ENCODE results near the gene TBCK. TPM values are rescaled to one million over a fixed set of nuclear protein-coding genes. Genes with fewer than 3 reads are reported as not detected.

The TBCK gene
- total RNA-seq, 2 experiments from 2014 or later, result 19.4 to 21.6 TPM

DNA sequence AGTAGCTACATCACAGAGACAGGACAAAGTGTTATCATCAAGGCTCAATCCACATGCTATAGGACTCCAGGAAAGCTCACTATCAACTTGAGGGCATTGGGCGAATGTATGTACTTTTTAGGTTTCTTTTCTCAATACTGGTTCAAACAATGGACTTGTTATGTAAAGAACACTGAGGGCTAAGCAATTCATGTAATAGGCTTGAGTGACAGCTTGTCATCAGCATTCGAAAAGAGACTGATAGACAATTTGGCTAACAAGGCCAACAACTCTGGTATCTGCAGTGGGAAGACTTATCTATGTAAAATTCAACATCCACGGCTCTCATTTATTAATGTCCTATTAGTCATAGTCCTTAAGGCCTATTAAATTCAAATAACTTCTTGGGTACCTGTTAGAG lies 279.7 kb downstream of the TBCK start:
- peaks cover 3% of the 10 kb centered on the region for H3K9me3 Mint-ChIP-seq
- no peak overlapping the region for H3K27ac Mint-ChIP-seq
- DNase-seq, result no peak
- no peaks in the 10 kb centered on the region for H3K27me3 Mint-ChIP-seq (ENCODE audit: low read depth)
- no peaks in the 10 kb centered on the region for H3K4me1 Mint-ChIP-seq (ENCODE audit: low read depth)
- intact Hi-C loops (cut with micrococcal nuclease), result no loop called here
- no peaks in the 10 kb centered on the region for H3K36me3 Mint-ChIP-seq (ENCODE audit: low read depth)
- CTCF ChIA-PET, result no interaction called here
- H3K4me3 Mint-ChIP-seq, result no peak overlapping the region

DNA sequence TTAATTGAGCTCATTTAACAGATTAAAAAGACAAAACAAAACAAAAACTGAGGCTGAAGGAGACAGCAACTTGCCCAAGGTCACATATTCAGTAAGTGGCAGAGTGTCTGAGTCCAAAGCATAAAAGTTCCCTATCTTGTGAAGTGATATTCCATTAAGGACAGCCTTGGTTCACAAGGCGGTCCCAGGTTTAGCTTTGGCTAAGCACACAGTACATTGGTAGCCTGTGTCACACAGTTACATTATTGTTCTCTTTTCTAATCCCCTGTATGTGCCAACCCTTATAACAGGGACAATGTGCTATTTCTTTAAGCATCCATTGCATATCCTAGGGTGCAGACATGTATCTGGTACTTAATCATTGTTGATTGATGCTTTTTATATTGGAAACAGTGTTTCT lies 280.8 kb downstream of the TBCK start:
- Mint-ChIP-seq H3K4me1 (ENCODE audit: low read depth) (no peaks in the 10 kb centered on the region), H3K9me3 (peaks cover 7% of the 10 kb centered on the region)

DNA sequence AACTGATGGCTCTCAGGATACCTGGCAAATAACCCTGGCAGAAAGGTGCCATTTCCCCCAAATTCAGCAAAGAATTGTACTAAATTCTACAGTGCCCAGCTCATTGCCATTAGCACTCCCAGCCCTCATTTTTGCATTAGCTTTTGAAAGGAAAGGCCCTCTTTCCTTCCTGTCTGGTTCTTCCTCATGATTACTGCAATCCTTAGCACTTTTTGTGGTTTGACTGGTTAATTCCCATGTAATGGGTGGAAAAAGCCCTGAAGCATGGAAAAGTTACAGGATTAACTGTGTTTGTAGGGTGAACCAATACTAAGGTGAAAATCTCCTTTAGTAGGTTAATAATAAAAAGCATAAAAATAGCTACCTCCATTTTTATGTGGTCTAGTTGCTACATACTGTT lies 281.3 kb downstream of the TBCK start:
- Mint-ChIP-seq H3K4me1 (ENCODE audit: low read depth) (no peaks in the 10 kb centered on the region), H3K4me3 (no peak overlapping the region), H3K9me3 (peaks cover 8% of the 10 kb centered on the region), H3K27ac (no peak overlapping the region), H3K27me3 (ENCODE audit: low read depth) (no peaks in the 10 kb centered on the region), H3K36me3 (ENCODE audit: low read depth) (no peaks in the 10 kb centered on the region)
- intact Hi-C loops (cut with micrococcal nuclease), result no loop called here
- CTCF ChIA-PET, result no interaction called here
- no peak for DNase-seq

More for the DNA sequence above, 280.8 kb downstream of the TBCK start:
- CTCF ChIA-PET, result no interaction called here
- Mint-ChIP-seq H3K27ac (no peak overlapping the region), H3K27me3 (ENCODE audit: low read depth) (no peaks in the 10 kb centered on the region), H3K4me3 (no peak overlapping the region), H3K36me3 (ENCODE audit: low read depth) (no peaks in the 10 kb centered on the region)
- DNase-seq, result no peak
- intact Hi-C loops (cut with micrococcal nuclease), result no loop called here

DNA sequence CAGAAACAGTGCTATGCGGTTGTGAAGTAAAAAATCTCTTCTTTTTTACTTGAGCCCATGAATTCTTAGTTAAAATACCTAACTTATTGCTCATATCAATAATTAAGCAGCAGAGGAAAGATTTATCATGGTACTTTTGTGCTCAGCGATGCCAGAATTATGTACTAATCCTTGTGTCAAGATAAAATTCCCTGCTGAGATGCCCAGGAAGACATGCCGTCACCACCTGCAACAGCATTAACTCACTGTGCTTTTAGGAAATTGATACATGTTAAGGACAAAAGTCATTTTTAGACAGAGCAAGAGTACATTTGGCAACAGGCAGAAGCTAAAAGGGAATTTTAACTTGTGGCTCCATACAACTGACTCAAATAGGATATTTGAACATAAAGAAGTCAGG lies 281.8 kb downstream of the TBCK start:
- Mint-ChIP-seq H3K36me3 (ENCODE audit: low read depth) (no peaks in the 10 kb centered on the region), H3K9me3 (peaks cover 10% of the 10 kb centered on the region), H3K27me3 (ENCODE audit: low read depth) (no peaks in the 10 kb centered on the region), H3K4me3 (no peak overlapping the region), H3K4me1 (ENCODE audit: low read depth) (no peaks in the 10 kb centered on the region), H3K27ac (no peak overlapping the region)
- CTCF ChIA-PET, result no interaction called here
- intact Hi-C loops (cut with micrococcal nuclease), result no loop called here
- DNase-seq, result no peak

DNA sequence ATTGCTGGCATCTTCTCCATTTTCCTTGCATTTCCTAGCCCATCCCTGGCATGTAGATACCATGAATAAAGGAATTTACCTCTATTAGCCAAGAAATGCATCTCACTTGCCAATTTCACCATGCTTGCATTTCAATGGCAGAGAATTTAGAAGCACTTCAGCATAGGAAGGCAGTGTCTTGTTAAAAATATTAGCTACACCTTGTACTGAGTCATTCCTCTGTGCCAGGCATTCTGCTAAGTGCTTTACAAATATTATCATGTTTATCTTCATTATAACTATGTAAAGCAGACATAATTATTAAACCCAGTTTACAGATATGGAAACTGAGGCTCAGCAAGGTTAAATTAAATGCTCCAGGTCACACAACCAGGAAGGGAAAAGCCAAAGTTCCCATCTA lies 282.5 kb downstream of the TBCK start:
- peaks cover 10% of the 10 kb centered on the region for H3K9me3 Mint-ChIP-seq
- CTCF ChIA-PET, result interaction anchor here (0.6 kb wide), 1 partner anchor 146 kb away, joined by 3 read pairs; no protein-coding TSS in a partner anchor

DNA sequence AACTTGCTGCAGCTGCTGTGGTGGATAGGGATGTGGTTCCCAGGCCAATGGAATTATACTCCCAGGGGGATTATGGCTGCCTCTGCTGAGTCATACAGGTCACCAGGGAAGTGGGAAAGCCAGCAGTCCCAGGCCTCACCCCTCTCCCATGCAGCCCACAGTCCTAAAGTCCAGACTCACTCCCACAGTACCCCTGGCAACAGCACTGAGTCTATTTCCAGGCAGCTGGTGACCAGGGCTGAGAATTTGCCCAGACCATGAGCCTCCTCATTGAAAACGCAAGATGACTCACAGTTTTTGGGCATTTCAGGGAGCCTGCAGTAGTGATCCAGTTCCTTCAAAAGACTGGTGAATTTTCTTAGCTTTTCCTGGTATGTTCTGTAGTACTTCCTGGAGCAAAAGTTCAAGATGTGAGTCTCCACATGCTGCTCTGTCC lies 283.1 kb downstream of the TBCK start:
- H3K27ac Mint-ChIP-seq, result no peak overlapping the region
- no peaks in the 10 kb centered on the region for H3K36me3 Mint-ChIP-seq (ENCODE audit: low read depth)
- CTCF ChIA-PET, result interaction anchor here (0.6 kb wide), 1 partner anchor 146 kb away, joined by 3 read pairs; no protein-coding TSS in a partner anchor
- no peaks in the 10 kb centered on the region for H3K27me3 Mint-ChIP-seq (ENCODE audit: low read depth)
- intact Hi-C loops (cut with micrococcal nuclease), result no loop called here
- DNase-seq, result no peak
- no peak overlapping the region for H3K4me3 Mint-ChIP-seq
- H3K9me3 Mint-ChIP-seq, result peaks cover 10% of the 10 kb centered on the region
- H3K4me1 Mint-ChIP-seq (ENCODE audit: low read depth), result no peaks in the 10 kb centered on the region

More for the DNA sequence above, 282.5 kb downstream of the TBCK start:
- intact Hi-C loops (cut with micrococcal nuclease), result no loop called here
- no peak overlapping the region for H3K4me3 Mint-ChIP-seq
- no peak for DNase-seq
- no peaks in the 10 kb centered on the region for H3K4me1 Mint-ChIP-seq (ENCODE audit: low read depth)
- no peaks in the 10 kb centered on the region for H3K27me3 Mint-ChIP-seq (ENCODE audit: low read depth)
- no peak overlapping the region for H3K27ac Mint-ChIP-seq
- no peaks in the 10 kb centered on the region for H3K36me3 Mint-ChIP-seq (ENCODE audit: low read depth)

DNA sequence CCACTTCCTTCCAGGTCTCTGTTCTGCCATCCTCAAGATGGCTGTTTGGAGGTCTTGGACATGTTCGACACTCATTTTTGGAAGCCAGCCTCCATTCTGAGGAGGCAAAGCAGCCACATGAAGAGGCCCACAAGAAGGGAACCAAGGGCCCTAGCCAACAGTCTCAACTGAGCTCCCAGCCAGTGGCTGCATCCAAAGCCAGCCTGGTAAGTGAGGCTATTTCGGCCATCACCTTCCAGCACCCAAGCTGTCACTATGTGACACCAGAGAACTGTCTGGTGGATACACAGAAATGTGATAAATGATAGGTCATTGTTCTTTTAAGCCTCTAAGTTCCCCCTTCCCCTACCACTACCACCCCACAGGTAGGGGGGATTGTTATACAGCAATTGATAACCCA lies 293.6 kb downstream of the TBCK start:
- H3K4me3 Mint-ChIP-seq, result no peak overlapping the region
- CTCF ChIA-PET, result no interaction called here
- H3K27me3 Mint-ChIP-seq (ENCODE audit: low read depth), result no peaks in the 10 kb centered on the region
- no peaks in the 10 kb centered on the region for H3K4me1 Mint-ChIP-seq (ENCODE audit: low read depth)
- no peak overlapping the region for H3K27ac Mint-ChIP-seq
- no peaks in the 10 kb centered on the region for H3K9me3 Mint-ChIP-seq
- H3K36me3 Mint-ChIP-seq (ENCODE audit: low read depth), result no peaks in the 10 kb centered on the region
- DNase-seq, result no peak
- intact Hi-C loops (cut with micrococcal nuclease), result no loop called here

DNA sequence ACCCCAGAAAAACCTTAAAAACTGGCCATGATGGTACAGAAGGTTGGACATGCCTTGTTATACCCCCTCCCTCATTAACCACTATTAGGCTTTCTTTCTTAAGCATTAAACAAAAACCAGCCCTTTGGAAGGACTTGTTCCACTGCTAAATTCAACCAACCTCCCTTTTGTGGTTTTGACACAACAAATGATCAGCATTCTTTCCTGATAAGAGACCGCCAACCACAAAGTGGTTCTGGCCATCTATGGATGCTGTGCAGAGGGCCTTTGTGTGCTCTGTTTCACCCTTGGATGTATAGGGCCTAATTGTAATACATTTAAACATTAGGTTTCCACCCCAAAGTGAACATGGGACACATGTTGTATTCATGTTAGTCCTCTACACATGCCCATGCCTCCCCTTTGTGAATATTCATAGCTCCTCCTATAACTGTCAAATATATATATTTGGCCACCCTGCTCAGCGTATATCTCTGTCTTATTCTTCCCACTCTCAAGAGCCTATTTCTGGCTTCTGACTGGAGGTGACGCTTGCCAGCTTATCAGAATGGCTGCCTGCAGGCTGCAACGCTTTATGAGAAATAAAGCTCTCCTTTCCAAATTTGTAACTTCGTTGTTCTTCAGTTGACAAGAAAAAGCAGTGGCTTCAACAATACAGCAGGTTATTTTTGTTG lies 294.1 kb downstream of the TBCK start:
- H3K4me1 Mint-ChIP-seq (ENCODE audit: low read depth), result no peaks in the 10 kb centered on the region
- no peaks in the 10 kb centered on the region for H3K36me3 Mint-ChIP-seq (ENCODE audit: low read depth)
- no peaks in the 10 kb centered on the region for H3K27me3 Mint-ChIP-seq (ENCODE audit: low read depth)
- H3K27ac Mint-ChIP-seq, result no peak overlapping the region
- intact Hi-C loops (cut with micrococcal nuclease), result no loop called here
- CTCF ChIA-PET, result no interaction called here
- no peak for DNase-seq
- no peak overlapping the region for H3K4me3 Mint-ChIP-seq
- no peaks in the 10 kb centered on the region for H3K9me3 Mint-ChIP-seq

DNA sequence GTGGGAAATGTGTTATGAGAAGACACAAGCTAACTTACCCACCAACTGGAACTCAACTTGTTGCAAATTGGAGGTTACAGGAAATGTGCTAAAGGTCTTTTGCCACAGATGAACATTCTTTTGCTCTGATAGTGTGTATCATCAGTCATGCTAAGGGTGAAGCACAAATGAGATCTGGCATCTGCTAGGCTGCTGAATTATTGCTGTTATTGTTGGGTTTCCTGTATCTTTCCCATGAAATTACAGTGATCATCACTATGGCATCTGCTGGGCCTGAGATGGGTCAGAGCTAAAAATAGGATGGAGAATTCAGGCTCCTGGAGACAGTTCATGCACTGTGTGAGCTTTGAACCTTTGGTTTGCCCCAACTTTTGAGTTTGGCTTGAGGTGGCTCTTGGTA lies 296.2 kb downstream of the TBCK start:
- no peaks in the 10 kb centered on the region for H3K36me3 Mint-ChIP-seq (ENCODE audit: low read depth)
- no peak overlapping the region for H3K4me3 Mint-ChIP-seq
- H3K27ac Mint-ChIP-seq, result no peak overlapping the region
- H3K9me3 Mint-ChIP-seq, result peaks cover 6% of the 10 kb centered on the region
- intact Hi-C loops (cut with micrococcal nuclease), result loop anchor here (5.0 kb wide), 1 partner anchor 462 kb away; no protein-coding TSS in a partner anchor
- H3K27me3 Mint-ChIP-seq (ENCODE audit: low read depth), result no peaks in the 10 kb centered on the region
- H3K4me1 Mint-ChIP-seq (ENCODE audit: low read depth), result no peaks in the 10 kb centered on the region
- DNase-seq, result no peak
- CTCF ChIA-PET, result no interaction called here

DNA sequence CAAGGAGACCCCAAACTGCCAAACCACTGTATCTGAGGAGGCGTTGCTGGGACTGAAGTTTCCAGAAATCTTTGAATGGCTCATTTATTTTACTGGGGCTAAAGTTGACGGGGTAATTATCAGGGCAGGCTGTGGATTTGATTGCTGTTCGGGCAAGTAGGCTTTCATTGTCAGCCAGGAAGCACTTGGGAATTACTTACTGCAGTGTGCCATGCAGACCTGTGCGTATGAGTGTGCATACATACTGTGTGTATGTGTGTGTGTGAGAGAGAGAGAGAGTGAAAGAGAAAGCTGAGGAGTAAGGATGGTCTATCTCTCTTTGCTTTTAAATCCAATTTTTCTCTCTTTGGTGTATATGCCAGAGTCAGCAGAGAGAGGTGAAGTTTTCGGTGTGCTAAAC lies 298.0 kb downstream of the TBCK start:
- H3K9me3 Mint-ChIP-seq, result peaks cover 11% of the 10 kb centered on the region
- H3K27me3 Mint-ChIP-seq (ENCODE audit: low read depth), result no peaks in the 10 kb centered on the region

DNA sequence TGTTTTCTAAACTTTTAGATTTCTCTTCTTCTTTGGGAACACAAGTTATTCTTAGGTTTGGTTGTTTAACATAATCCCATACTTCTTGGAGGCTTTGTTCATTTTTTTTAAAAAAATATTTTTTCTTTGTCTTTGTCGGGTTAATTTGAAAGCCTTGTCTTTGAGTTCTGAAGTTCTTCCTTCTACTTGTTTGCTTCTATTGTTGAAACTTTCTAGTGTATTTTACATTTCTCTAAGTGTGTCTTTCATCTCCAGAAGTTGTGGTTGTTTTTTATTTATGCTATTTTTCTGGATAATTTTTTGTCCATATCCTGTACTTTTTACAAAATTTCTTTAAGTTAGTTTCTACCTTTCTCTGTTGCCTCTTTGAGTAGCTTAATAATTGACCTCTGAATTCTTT lies 304.6 kb downstream of the TBCK start:
- Mint-ChIP-seq H3K36me3 (ENCODE audit: low read depth) (no peaks in the 10 kb centered on the region), H3K9me3 (peaks cover 37% of the 10 kb centered on the region), H3K4me1 (ENCODE audit: low read depth) (no peaks in the 10 kb centered on the region), H3K27me3 (ENCODE audit: low read depth) (no peaks in the 10 kb centered on the region), H3K27ac (no peak overlapping the region), H3K4me3 (no peak overlapping the region)
- DNase-seq, result no peak
- CTCF ChIA-PET, result no interaction called here
- intact Hi-C loops (cut with micrococcal nuclease), result no loop called here

More for the DNA sequence above, 298.0 kb downstream of the TBCK start:
- no peak for DNase-seq
- Mint-ChIP-seq H3K36me3 (ENCODE audit: low read depth) (no peaks in the 10 kb centered on the region), H3K4me1 (ENCODE audit: low read depth) (no peaks in the 10 kb centered on the region), H3K27ac (no peak overlapping the region), H3K4me3 (no peak overlapping the region)
- CTCF ChIA-PET, result no interaction called here
- intact Hi-C loops (cut with micrococcal nuclease), result loop anchor here (5.0 kb wide), 1 partner anchor 461 kb away; no protein-coding TSS in a partner anchor

DNA sequence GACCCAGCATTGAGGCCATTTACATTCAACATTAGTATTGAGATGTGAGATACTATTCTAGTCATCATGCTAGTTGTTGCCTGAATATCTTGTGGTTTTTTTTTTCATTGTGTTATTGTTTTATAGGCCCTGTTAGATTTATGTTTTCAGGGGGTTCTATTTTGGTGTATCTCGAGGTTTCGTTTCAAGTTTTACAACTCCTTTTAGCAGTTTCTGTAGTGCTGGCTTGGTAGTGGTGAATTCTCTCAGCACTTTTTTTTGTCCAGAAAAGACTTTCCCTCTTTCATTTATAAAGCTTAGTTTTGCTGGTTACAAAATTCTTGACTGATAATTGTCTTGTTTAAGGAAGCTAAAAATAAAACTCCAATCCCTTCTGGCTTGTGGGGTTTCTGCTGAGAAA lies 305.2 kb downstream of the TBCK start:
- Mint-ChIP-seq H3K27ac (no peak overlapping the region), H3K36me3 (ENCODE audit: low read depth) (no peaks in the 10 kb centered on the region), H3K4me3 (no peak overlapping the region), H3K9me3 (peaks cover 37% of the 10 kb centered on the region), H3K27me3 (ENCODE audit: low read depth) (no peaks in the 10 kb centered on the region), H3K4me1 (ENCODE audit: low read depth) (no peaks in the 10 kb centered on the region)
- DNase-seq, result no peak
- intact Hi-C loops (cut with micrococcal nuclease), result no loop called here
- CTCF ChIA-PET, result no interaction called here

DNA sequence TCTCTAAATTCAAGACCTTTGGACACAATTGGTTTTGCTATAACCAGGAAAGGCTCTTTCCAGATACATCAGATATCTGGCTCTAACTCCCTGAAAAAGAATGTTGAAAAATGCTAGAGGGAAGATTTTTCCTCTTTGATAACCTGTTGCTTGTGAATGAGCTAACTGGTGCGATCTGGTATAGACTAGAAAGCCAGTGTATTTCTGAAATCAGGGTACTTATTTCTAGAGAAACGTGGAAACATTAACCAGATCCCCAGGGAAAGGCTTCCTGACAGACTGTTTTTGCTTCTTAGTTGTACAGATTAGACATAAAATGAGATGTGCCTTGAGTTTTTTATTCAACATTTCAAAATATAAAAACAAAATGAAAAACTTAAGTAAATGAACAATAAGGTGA lies 313.0 kb downstream of the TBCK start:
- H3K27ac Mint-ChIP-seq, result no peak overlapping the region
- CTCF ChIA-PET, result no interaction called here
- intact Hi-C loops (cut with micrococcal nuclease), result no loop called here
- DNase-seq, result no peak
- H3K4me1 Mint-ChIP-seq (ENCODE audit: low read depth), result no peaks in the 10 kb centered on the region
- no peaks in the 10 kb centered on the region for H3K27me3 Mint-ChIP-seq (ENCODE audit: low read depth)
- H3K9me3 Mint-ChIP-seq, result peaks cover 1% of the 10 kb centered on the region
- no peaks in the 10 kb centered on the region for H3K36me3 Mint-ChIP-seq (ENCODE audit: low read depth)
- no peak overlapping the region for H3K4me3 Mint-ChIP-seq

Measured in activated naive CD4-positive, alpha-beta T cell treated with anti-CD3 and anti-CD28 coated beads for 36 hours (primary cell).